ENCODE data around the gene DOCK4. TPM values are rescaled to one million over a fixed set of nuclear protein-coding genes. Genes with fewer than 3 reads are reported as not detected.

Gene DOCK4
- total RNA-seq, 1 donor from 2014 or later, result 14.9 TPM

GRCh38 chr7:111678986-111679385 is 527.2 kb downstream of the DOCK4 start:
- ATAC-seq (ENCODE audit: poor library complexity) (no peak), DNase-seq (no peak)
- intact Hi-C loops (cut with DNase I), result no loop called here

- DNase-seq (no peak), ATAC-seq (ENCODE audit: poor library complexity) (no peak)
- intact Hi-C loops (cut with DNase I), result no loop called here
These were observed 527.9 kb downstream of the DOCK4 start for GRCh38 chr7:111678281-111678680.

- no peak for DNase-seq
- no peak for ATAC-seq (ENCODE audit: poor library complexity)
- intact Hi-C loops (cut with DNase I), result no loop called here
These were observed 528.4 kb downstream of the DOCK4 start for GRCh38 chr7:111677848-111678247.

- DNase-seq (no peak), ATAC-seq (ENCODE audit: poor library complexity) (no peak)
- intact Hi-C loops (cut with DNase I), result no loop called here
These were observed 529.4 kb downstream of the DOCK4 start for GRCh38 chr7:111676811-111677210.

Other genes with a start within 250 kb of the DOCK4 start
- gene ZNF277, start 296 bp upstream of the DOCK4 start, total RNA-seq, result 12.6 TPM
- gene IFRD1, start 244.1 kb upstream of the DOCK4 start, total RNA-seq, result 18.0 TPM